Endometrial microvascular endothelial cells (primary cell): Measurements from ENCODE around the gene ATP2A3. TPM values are rescaled to one million over a fixed set of nuclear protein-coding genes. Genes with fewer than 3 reads are reported as not detected.

ENCODE experiments used
- in situ Hi-C: cut with HindIII; loops from 2 replicates; pipeline ENCODE4 v1.10.0; 2017; ENCODE audit warnings: low sequenced_read_pairs, low pct_unique_long_range_greater_than_20kb; ENCODE audit errors: inconsistent ontology term
- total RNA-seq: library from RNA; depleted of rRNA; stranded (reverse); fragments of >200 nt; gene quantifications from one replicate; pipeline ENCODE4 v1.2.3, GENCODE V29; 2015; ENCODE audit errors: inconsistent ontology term

Gene ATP2A3
- total RNA-seq, 1 donor from 2014 or later, result 0.84 TPM

DNA sequence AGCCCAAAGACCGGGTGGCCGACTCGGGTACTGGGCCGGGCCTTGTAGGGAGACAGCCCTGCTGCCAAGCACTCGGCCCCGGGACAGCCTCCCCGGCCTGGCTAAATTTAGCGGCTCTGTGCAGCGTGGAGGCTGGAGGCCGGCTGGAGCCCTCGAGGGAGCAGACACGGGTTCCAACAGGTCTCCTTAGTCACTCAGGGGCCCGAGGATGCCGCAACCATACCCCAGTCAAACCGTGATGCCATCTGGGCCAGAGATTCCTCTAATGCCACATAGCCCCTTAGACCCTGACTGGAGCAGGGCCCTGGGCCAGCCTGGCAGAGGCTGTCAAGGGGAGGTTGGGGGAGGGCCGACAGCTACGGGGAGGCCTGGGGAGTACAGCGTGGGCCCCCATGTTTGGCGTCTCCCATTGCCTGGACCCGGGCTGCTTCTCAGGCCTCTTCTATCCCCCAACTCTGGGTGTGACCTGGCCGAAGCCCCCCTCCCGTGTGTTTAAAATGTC lies 45.1 kb downstream of the ATP2A3 start:
- in situ Hi-C loops, result no loop called here

DNA sequence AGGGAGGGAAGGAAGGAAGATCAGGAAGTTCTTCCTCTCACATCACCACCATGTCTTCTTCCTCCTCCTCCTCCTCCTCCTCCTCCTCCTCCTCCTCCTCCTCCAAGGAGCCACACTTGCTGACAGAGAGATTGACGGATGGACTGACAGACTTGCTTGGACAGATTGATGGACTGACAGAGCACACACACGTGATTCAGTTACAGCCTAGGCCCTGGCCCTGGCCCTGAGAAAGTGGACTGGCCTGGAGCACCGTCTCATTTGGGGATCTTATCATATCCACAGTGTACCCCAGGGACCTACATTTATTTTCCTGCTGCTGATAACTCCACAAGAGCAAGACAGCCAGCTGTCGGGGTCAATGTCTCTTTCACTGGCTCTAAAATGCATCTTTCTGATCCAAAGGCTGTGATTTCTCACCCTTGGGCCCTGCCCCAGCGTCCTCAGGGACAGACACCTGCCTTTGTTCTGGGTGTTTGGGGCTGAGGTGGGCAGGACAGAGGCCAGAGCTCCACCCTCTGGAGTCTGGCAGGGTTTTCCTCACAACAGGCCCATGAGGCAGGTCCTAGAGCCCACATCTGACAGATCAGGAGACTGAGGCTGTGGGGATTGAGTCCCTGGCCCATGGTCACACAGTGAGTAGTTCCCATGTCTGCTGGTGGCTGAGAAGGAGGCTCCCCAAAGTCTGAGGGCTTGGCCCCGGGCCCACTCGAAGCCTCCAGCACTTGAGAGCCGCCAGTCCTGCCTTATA lies 45.7 kb downstream of the ATP2A3 start:
- in situ Hi-C loops, result no loop called here

GRCh38 chr17:3917391-3917931 lies 46.8 kb downstream of the ATP2A3 start:
- in situ Hi-C loops, result no loop called here

- in situ Hi-C loops, result no loop called here
These were observed 47.4 kb downstream of the ATP2A3 start for GRCh38 chr17:3916825-3917224.

DNA sequence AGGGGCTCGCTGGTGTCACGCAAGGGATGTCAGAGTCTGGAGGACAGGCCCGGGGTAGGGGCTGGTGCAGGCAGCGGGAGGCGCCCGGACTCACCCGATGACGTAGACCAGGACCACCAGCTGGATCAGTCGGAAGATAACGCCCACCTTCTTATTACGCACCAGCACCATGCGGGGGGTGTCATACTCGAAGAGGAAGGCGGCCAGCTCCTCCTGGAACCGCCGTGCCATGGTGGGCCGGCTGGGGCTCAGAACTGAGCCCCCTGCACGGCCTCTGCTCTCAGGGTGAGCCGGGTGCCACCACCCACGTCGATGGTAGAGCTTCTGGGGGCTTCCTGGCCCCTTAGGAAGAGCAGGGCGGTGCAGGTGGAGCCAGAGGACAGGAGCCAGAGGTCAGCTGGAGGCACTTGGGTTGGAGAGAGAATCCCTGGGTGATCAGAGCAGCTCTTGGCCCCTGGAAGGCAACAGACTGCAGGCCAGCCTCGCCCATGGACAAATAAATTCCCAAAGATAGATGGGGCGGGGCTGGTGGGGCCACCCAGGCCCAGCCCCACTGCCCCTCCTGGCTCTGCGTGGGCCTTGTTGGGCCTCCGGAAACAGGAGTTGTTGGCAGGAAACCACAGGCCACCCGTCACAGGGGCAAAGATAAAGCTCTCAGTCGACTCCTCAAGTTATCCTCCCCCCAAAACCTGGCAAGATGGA lies 48.1 kb downstream of the ATP2A3 start, which contains the start of gene P2RX1:
Gene P2RX1, minus strand, starts transcription at position 471 of the 702 bp plus-strand sequence. Its CDS starts 240 bp downstream, at position 231.
- in situ Hi-C loops, result no loop called here

GRCh38 chr17:3915581-3915994 lies 48.6 kb downstream of the ATP2A3 start:
- in situ Hi-C loops, result no loop called here

GRCh38 chr17:3914312-3914670 lies 49.9 kb downstream of the ATP2A3 start:
- in situ Hi-C loops, result no loop called here

- in situ Hi-C loops, result no loop called here
These were observed 50.5 kb downstream of the ATP2A3 start for GRCh38 chr17:3913531-3914311.

GRCh38 chr17:3912827-3913226 lies 51.4 kb downstream of the ATP2A3 start:
- in situ Hi-C loops, result no loop called here

DNA sequence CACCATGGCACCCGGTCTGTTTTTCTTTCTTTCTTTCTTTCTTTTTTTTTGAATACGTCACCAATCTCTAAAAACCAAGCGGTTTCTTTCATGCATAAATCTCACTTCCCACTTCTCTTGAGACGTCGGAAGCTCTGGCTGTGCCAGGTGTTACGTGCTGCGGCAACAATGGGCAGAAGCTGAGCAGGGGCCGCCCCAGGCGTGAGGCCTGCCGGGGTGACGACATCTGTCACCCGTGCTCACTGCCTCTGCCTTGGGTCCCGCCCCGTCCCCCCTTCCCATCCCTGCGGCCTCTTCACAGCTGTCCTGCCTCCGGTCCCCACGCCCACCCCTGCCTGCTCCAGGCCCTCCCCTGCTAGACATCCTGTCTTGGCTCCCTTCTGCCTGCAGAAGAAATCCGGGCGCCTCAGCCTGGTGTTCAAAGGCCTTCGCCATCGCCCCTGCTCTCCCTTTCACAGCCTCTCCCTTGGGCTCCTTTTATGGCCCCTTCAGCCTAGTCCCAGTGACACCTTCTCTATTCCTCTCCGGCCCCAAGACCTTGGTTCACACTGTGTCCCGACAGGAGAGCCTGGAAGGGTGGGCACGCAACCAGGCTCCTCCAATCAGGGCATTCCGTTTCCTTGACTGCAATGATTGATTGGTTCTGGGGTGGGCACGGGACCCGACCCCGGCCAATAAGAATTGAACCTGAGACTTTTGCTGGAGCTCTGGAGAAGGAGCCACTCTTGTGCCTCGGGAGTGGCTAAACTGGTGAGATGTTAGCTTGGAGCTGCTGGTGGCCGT lies 52.8 kb downstream of the ATP2A3 start:
- in situ Hi-C loops, result no loop called here

GRCh38 chr17:3910420-3911270 lies 53.6 kb downstream of the ATP2A3 start:
- in situ Hi-C loops, result no loop called here

GRCh38 chr17:3909257-3909656 lies 55.0 kb downstream of the ATP2A3 start:
- in situ Hi-C loops, result no loop called here

DNA sequence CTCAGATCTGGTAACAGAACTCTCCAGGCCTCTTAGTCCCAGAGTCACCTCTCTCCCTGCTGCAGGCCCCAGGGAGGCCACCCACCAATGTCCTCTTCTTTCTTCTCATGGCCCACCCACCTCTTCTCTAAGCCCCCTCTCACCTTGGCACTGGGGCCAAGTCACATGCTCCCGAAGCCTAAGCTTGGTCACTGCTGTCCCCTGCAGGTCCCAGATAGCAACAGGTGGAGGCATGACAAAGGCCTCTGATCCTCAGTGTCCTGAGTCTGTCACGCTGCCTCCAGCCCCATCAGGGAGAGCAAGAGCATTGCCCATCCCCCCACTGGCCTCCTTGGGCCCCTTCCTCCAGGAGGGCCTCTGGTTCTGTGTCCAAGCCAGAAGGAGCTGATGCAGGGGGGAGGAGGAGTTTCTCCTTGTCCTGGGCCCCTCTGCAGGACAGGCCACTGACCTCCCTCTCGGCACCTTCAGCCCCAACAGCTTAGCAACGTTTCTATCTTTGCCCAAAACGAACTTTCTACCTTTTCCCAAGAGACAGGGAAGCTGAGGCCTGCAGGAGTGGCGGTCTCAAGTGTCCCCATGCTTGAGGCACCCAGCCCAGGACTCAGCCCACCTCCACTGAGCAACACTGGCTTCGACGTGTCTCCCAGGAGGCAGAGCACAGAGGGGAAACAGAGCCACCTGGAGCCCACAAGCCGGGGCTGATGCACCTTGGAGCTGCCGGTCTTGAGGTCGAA lies 56.6 kb downstream of the ATP2A3 start:
- in situ Hi-C loops, result no loop called here

- in situ Hi-C loops, result no loop called here
These were observed 57.4 kb downstream of the ATP2A3 start for GRCh38 chr17:3906881-3907280.

GRCh38 chr17:3905017-3905520 lies 59.2 kb downstream of the ATP2A3 start:
- in situ Hi-C loops, result no loop called here

- in situ Hi-C loops, result no loop called here
These were observed 59.7 kb downstream of the ATP2A3 start for GRCh38 chr17:3904501-3904900.

GRCh38 chr17:3903881-3904290 lies 60.4 kb downstream of the ATP2A3 start:
- in situ Hi-C loops, result no loop called here
